CD4-positive, alpha-beta T cell treated with Interleukin-17A for 1 hour (primary cell): ENCODE results near the gene COG2.
"Not testable (repeated sequence)": the region's sequence is repeated elsewhere in the genome, so short reads cannot be mapped to it uniquely, and the experiment has no call there.

Experiments used
- DNase-seq: peaks from one replicate; pipeline ENCODE4 v3.0.0-alpha.2; 2020

The COG2 gene, protein sequence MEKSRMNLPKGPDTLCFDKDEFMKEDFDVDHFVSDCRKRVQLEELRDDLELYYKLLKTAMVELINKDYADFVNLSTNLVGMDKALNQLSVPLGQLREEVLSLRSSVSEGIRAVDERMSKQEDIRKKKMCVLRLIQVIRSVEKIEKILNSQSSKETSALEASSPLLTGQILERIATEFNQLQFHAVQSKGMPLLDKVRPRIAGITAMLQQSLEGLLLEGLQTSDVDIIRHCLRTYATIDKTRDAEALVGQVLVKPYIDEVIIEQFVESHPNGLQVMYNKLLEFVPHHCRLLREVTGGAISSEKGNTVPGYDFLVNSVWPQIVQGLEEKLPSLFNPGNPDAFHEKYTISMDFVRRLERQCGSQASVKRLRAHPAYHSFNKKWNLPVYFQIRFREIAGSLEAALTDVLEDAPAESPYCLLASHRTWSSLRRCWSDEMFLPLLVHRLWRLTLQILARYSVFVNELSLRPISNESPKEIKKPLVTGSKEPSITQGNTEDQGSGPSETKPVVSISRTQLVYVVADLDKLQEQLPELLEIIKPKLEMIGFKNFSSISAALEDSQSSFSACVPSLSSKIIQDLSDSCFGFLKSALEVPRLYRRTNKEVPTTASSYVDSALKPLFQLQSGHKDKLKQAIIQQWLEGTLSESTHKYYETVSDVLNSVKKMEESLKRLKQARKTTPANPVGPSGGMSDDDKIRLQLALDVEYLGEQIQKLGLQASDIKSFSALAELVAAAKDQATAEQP

DNA sequence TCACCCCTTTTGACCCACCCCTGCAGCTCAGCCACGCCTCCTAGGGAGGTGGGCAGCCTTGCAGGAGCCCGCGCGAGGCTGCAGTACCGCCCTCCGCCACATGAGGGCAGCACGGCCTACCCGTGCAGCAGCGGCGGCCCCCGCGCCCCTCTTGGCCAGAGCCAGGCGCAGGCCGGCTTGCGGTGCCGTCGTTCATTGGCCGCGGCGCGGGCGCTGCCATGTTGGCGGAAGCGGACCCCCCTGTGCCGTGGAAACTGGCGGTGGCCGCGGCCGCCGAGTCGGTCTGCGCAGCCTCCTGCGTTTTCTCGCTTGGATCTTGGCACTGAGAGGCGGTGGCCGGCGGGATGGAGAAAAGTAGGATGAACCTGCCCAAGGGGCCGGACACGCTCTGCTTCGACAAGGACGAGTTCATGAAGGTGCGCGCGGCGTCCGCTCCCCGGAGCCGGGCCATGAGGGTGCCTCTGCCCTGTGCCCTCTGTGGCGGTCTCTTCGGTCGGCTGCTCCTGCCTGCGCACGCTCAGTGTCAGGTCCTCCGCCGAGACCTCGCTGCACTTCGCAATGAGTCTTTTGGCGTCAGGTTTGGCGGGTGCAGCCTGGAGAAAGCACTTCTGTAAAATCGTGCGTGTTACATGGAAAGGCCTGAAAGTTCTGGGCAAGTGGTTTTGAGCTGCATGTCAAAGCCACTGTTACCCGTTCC is at the start of gene COG2:
TSS of gene COG2 (plus strand) at position 219 of the 697 bp plus-strand sequence. CDS start at position 345, 126 bp downstream.
- DNase-seq, result peak; percentile 93

DNA sequence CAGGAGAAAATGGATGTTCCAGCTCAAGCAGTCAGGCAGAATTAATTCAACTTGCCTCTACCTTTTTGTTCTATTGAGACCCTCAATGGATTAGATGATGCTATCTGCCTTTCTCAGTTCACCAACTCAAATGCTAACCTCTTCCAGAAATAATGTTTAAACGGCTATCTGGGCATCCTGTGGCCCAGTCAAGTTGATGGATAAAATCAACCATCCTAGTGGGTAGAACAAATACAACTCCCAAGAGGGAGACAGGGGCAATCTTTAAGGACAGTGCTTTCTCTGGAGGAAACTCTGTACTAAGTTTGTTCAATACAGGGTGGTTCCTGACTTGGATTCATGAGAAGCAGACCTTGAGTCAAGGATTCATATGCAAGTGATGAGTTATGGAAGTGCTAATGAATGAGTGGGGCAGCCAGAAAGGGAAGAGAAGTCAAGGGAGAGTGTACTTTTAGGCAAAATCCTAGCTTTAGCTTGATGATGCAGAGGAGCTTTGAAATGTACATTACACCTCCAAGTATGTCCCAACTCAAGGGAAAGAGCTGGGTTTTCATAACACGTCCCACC is 49.4 kb upstream of the COG2 start:
- DNase-seq, result no peak

DNA sequence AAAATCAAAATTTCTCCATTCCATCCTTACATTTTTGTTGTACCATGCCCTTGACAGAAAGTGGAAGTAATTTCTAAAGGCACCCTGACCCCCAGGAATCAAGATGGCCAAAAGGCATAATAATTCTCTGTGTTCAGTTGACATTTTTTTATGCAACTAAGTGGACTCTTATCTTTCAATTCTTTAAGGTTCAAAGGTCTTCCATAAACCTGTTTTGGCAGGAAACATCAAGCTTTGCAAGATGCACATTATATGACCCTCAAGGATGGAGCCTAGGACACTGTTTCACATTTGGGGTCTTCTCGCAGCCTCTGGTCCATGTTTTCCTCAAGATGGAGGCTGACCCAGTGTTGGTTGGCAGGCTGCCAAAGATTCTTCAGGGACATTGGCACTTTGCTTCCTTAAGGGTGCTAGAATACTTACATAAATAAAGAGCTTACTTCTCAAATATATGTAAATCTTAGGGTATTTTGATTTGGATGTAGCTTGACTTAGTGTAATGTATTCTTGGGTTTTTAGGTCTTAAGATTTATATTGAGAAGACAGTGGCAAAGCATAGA is 48.0 kb upstream of the COG2 start:
- DNase-seq, result no peak

DNA sequence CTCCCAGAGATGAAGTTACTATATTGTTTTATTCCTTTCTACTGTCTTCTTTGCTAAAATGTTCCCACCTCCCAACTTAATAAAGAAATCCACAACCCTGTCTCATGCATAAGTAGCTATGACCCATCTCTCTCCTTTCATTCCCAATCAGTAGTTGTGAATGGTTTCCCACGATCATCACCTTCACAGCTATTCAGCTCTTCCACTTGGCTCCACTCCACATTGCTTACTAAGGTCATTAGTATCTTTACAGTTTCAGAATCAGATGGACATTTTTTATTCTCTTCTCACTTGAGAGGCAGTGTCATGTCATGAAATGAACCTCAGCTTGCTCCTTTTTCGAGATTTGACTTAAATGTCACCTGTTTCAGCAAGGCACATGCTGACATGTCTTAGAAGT is 47.1 kb upstream of the COG2 start:
- DNase-seq, result no peak

DNA sequence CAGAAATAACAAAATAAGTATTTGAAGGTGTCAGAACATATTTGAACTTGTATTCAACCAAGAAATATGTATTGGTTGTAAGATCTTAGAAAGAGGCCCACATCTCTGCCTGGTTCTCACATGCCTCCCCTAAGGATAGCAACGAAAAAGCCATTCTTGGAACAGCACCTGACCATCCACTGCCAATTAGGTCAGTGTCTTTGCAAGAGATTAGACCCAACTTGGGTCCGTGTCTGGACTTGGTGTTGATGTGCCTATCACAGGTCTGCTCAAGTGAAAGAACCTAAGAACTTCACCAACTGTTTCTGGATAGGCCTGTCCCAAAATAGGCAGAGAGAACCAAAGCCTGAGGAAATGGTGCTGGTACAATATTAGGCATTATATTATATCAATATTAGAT is 46.0 kb upstream of the COG2 start:
- DNase-seq, result no peak

DNA sequence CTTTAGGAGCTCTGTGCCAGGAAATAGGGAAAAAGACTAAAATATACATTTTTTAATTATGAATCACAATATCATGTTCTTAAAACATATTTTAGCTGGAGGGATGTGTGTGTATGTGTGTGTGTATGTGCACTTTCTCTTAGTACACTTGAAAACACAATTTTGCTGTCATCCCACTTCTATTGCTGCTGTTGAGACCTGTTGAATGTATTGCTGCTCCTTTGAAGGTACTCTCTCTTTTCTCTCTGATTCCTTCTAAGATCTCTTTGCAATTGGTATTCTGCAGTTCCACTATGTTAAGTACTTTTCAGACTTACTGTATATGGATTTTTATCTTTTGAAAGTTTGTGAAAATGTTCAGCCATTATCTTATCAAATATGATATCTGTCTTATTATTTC is 43.5 kb upstream of the COG2 start:
- no peak for DNase-seq

DNA sequence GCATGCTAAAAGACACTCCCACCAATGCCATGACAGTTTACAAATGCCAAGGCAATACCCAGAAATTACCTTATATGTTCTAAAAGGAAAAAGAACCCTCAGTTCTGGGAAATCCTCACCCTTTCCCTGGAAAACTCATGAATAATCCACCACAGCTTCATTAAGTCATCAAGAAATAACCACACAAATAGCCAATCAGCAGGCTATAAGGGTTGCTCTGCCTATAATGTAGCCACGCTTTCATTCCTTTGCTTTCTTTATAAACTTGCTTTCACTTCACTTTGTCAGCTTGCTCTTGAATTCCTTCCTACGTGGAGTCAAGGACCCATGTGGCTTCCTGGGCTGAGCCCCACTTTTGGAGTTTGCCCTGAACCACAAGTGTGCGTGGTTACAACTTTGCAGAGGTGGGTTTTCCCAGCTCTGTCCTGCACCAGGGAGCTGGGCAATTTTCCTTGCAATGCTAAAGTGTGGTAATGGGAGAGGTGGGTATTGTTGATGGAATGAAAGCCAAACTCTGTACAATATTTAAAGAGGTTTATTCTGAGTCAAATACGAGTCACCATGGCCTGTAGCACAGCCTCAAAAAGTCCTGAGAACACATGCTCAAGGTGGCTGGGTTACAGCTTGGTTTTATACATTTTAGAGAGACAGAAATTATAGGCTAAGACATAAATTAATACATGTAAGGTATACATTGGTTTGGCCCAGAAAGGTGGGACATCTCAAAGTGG is 42.2 kb upstream of the COG2 start:
- DNase-seq, result no peak

DNA sequence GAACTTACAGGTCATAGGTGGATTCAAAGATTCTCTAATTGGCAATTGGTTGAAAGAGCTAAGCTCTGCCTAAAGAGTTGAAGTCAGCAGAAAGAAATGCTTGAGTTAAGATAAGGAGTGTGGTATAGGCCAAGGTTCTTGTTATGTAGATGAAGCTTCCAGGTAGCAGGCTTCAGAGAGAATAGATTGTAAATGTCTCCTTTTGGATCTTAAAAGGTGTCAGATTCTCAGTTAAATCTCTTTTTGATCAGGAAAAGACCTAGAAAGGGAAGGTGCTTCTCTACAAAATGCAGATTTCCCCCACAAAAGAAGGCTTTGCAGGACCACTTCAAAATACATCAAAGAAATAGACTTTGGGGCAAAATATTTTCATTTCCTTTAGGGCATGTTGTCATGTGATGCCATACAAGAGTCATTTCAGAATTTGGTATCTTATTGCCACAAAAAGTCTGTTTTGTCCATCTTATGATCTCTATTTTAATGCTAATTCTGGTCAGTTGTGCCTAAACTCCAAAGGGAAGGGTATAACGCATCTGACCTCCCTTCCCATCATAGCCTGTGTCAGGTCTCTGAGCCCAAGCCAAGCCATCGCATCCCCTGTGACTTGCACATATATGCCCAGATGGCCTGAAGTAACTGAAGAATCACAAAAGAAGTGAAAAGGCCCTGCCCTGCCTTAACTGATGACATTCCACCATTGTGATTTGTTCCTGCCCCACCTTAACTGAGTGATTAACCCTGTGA is 41.5 kb upstream of the COG2 start:
- not testable (repeated sequence) for DNase-seq

DNA sequence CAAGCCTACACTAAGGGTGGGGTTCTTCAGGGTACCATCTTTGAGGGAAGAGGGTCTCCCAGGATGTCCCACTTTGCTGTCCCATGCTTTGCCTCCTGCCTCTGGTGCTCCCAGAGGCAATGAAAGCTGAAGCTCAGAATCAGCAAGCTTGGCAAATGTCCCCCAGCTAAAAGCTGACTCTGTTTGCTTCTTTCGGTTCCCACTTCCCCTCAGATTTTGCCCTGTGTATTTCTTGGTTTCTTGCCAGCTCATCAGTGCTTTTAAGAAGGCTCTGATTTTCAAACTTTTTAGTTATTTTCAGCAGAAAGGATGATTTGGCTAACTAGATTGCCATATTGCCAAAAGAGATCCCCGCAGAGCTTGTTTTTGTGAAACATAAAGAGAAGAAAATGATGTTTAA is 33.1 kb upstream of the COG2 start:
- DNase-seq, result no peak

DNA sequence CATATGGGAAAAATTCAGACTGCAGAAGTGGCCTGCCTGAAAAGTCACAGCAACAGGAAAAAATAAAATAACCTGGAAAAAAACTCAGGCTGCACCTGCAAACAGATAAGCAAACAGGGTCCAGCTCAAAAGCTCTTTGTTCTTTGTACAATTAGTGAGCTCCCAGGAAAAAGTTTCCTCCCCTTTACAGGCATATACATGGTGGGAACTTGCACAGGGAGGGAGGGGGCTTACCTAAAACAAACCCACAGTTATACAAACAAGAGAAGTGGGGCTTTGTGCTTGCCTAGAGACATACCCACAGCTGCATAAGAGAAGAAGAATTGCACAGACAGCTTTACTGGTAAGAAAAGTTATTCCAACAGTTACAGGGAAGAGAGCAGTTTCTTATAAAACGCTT is 31.7 kb upstream of the COG2 start:
- no peak for DNase-seq

DNA sequence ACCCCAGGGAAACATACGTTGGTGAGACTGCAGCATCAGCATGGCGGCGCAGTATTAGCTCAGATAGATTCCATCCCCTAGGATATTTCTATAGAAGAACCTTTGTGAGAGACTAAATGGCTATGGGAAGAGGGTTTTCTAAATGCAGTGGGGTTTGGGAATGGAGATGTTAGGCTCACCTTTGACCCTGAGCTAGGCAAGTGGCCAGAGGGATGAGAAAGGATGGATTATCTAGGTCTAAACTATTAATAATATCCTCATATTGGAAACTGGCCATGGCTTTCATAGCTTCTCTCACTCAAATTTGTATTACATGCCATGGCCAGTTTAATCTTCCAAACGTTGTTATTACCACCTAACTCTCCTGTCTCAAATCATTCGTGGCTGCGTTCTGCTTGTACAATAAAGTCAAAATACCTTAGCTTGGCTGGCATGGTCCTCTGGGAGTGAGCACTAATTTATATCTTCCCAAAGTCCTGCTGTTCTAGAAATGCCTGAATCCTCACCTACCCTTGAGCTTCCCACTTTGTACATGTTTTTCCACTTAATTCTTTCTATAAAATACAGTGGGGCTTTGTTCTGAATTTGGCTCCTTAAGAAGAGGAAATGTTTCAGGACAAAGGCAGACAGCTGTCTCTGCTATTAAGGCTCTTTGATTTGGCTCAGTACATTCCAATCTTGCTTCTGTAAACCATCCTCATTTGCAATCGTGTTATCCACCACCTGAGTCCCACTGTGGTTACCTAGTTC is 31.0 kb upstream of the COG2 start:
- no peak for DNase-seq

DNA sequence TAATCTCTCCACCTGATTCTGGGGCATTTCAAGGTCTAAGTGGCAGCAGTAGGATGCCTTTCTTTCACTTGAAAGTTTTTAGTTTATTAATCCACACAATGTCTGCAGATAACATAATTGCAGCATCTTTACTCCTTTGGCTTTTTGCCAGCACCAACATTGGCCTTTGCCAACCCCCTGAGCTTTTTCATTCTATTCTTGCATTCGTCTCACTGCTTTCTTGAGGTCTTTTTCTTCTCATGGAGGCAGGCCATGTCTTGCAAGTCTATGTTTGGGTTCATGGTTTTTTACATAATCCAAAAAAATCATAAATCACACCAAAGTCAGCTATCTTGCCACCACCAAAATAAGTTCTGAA is 30.4 kb upstream of the COG2 start:
- no peak for DNase-seq

DNA sequence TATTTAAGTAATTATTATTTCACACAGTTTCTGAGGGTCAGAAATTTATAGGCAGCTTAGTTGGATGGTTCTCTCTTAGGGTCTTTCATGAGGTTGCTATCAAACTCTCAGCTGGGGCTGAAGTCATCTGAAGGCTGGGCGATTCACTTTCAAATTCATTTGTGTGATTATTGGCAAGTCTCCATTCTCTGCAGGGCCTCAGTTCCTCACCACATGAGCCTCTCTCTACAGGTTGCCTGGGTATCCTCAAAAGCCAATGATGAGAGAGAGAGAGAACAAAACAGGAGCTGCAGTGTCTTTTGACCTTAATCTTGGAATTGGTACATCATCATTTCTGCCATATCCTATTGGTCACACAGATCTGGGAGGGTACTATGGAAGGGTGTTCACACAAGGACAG is 29.6 kb upstream of the COG2 start:
- DNase-seq, result no peak

DNA sequence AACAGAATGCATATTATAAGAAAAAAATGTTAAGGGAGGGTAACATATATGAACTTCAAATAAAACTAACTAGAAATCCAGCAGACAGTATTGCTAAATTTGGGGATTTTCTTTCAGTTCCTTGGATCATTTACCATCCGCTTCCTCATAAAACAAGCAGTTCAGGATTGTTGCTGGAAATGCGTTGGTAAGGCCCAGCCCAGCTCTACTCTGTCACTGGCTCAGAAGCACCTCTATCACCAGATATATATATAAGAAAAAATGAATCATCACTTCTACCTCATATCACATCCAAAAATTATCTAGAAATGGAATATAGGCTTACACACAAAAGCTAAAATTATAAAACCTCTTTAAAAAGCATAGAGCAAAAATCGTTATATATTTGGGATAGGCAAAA is 28.2 kb upstream of the COG2 start:
- DNase-seq, result no peak

DNA sequence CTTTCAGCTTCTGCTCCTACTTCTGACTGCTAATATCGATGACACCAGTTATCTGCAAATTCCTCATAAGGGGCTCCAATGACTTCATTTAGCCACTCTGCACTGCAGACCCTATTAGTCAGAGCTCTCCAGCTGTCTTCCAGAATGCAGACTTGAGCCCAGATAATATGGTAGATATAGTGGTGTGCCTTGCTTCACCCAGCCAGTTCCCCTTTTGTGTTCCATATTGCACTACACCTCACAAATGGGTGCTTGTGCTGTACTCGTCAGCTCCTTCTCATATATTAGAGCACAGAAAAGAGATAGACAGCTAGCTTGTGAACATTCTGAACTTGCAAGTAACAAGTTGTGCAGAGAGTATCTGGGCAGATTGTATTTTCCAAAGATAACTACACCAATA is 23.7 kb upstream of the COG2 start:
- DNase-seq, result no peak

DNA sequence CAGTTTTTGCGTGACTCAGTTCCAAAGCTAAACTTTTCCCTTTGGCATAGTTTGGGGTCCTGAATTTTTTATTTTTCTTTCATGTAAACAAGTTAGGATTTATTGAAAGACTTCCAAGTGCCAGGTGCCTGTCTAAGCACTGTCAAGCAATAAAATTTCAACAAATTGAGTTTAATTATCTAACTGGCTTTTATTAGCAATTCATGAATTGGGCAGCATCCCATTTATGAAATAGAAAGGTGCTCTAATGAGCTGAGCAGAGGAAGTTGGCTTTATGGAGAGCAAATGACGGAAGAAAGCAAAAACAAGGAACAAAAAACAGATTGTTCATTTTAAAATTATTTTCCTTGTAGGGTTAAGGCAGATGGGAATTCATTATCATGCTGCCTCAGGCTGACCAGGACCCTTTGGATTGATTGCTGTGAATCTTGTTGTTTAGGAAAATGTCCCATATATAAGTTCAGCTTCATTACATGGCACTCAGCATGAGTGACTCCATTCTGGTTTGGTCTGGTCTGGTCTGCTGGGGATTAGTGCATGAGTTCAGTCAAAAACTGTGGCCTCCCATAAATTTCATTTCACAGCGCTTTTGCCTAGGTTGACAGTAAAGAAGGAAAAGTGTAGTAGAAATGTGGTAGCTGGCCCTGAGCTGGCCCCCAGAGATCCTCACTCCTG is 21.5 kb upstream of the COG2 start:
- DNase-seq, result no peak

DNA sequence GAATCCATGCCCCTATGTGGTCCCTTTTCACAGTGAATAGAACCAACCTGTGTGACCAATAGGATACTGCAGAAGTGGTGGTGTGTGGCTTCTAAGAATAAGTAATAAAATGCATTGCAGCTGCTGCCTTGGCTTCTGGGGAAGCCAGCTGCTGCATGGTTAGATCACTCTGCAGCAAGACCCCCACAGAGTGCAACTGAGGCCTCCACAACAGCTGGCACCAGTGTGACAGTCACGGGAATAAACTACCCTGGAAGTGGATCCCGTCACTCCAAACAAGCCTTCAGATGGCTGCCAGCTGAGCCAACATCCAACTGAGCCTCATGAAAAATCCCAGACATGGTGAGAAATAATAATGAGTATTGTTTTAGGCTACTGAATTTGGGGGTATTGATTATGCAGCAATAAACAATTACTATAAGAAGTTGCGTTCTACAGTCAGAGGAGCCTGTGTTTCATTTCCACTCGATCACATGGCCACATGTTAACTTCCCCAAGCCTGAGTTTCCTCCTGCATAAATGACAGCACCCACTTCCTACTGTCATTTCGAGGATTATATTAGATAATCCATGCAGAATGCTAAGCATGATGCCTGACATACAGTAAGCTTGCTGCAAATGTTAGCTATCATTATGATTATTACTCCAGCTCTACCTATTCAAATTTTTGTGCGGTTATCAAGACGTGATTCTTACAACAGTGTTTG is 20.8 kb upstream of the COG2 start:
- DNase-seq, result no peak

DNA sequence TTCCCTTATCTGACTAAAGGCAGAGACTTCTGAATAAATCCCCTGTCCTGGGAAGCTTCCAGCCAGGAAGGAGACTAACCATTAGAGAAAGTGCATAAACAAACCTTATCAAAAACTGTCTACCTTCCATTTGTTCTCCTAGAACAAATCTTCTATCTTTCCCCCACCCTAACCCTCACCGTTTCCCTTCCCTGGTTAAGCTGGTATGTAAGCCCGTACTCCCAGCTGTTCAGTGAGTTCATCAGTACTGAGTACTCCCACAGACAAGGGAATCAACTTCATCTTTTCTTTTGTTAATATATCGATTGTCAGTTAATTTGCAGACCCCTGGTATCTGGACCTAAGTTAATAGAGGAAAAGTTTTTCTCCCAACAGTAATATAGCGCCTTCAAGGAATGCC is 20.1 kb upstream of the COG2 start:
- DNase-seq, result no peak

DNA sequence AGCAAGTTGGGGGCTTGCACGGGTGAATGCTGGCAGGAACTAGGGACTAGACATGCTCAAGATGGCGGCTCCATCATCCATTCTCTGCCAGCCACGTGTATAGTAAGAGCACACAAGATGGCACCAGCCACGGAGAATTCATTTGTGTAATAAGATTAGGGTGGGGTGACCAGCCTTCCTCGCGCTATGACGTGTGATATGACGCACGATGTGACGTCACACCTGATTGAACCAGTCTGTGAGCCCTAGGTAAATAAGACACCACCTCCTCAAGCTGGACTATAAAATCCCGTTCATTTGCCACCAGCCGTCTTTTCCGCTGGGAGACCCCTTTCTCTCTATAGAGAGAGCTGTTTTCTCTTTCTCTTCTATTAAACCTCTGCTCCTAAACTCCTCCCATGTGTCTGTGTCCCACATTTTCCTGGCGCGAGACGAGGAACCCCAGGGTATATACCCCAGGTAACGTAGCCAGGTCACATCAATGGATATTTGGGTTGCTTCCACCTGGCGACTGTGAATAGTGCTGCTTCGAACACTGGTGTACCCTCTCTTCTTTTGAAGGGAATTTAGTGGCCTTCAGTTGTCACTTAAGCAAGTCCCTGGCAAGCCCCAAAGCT is 18.1 kb upstream of the COG2 start:
- DNase-seq, result no peak
